Measurements from ENCODE around the gene PALMD. TPM values are rescaled to one million over a fixed set of nuclear protein-coding genes. Genes with fewer than 3 reads are reported as not detected.

Gene PALMD
- total and polyA plus RNA-seq, 2 of the 8 experiments (the other 6 are each of a cell fraction or from before 2014, with no cell fraction given) = not detected

DNA sequence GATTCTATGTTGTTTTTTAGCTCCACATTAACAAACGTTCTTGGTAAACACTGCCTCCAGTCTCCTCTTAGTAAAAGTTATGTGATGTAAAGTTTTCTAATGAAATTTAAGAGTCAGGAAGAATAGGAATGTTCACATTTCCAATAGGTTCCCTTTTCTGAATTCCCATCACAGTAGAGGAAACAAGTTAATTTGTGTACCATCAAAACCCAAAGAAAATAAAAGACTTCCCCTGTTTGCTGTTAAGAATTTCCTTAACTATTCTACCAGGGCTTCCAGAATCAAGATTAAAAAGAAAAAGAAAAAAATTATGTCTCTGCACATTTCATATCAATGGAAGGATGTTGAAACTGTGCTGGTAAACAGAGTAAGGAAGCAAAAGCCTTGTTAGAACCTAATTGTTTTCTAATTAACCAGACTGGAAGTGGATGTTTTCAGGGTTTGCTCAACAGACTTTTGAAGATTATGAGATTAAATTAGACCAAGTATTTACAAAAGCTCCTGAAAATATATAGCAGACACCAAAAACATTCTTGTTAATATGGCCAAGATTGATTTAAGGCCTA is 43.4 kb upstream of the PALMD start:
- no peak overlapping the region for H2AFZ ChIP-seq (ENCODE audit: low read length)
- no peak overlapping the region for H2BK20ac ChIP-seq (ENCODE audit: low read length)
- H4K20me1 ChIP-seq (replicated peaks in 1 of 2; ENCODE audit: control insufficient read depth in 1 of 2, insufficient read depth in 2 of 2, low read length in 2 of 2) = no peaks in the 10 kb centered on the region
- H3K56ac ChIP-seq (replicated peaks; ENCODE audit: insufficient read length, low read depth, low read length) = no peak overlapping the region
- no peak overlapping the region for H4K5ac ChIP-seq (ENCODE audit: insufficient read length, low read depth, low read length)
- H3K23me2 ChIP-seq (ENCODE audit: low read depth, low read length) = no peaks in the 10 kb centered on the region
- TF ChIP-seq SIRT6 (IDR thresholded peaks at IDR 0.05; ENCODE audit: low read length) (no peak), ZNF274 (IDR thresholded peaks at IDR 0.05; ENCODE audit: borderline replicate concordance, extremely low read depth, low read length) (no peak), CBX8 (IDR thresholded peaks at IDR 0.05; ENCODE audit: borderline replicate concordance, low read depth, low read length) (no peak), POLR2AphosphoS5 (IDR thresholded peaks at IDR 0.05; ENCODE audit: low read depth, low read length) (no peak)
- peaks cover 0 to 1% of the 10 kb centered on the region in 2 experiments; a peak in 1 of 4 replicates for H3K9me3 ChIP-seq (ENCODE audit: insufficient read depth in 2 of 2, low read depth in 1 of 2, low read length in 1 of 2)
- no peak overlapping the region for H2BK12ac ChIP-seq (ENCODE audit: low read depth, low read length)
- H3K14ac ChIP-seq (ENCODE audit: insufficient read length) = no peak overlapping the region
- no peak overlapping the region for H3K4me2 ChIP-seq (ENCODE audit: insufficient read depth in 1 of 2, low read depth in 2 of 2, low read length in 2 of 2)
- no peak overlapping the region for H3K18ac ChIP-seq (ENCODE audit: extremely low read depth, low read length)
- no peaks in the 10 kb centered on the region for H3K36me3 ChIP-seq (ENCODE audit: control insufficient read depth in 2 of 4, insufficient read depth in 4 of 4, low read length in 3 of 4)
- H4K8ac ChIP-seq (ENCODE audit: extremely low read depth, insufficient read depth, low read length) = no peak overlapping the region
- H3K27ac ChIP-seq (ENCODE audit: low read depth, low read length) = no peak overlapping the region
- H3K4me1 ChIP-seq (replicated peaks in 1 of 4; ENCODE audit: control insufficient read depth in 3 of 4, insufficient read depth in 4 of 4, low read length in 3 of 4) = no peaks in the 10 kb centered on the region
- no peak overlapping the region for H4K91ac ChIP-seq (replicated peaks; ENCODE audit: insufficient read length, low read length)
- H3K9ac ChIP-seq (replicated peaks in 1 of 4; ENCODE audit: extremely low read depth in 1 of 4, low read depth in 3 of 4, low read length in 3 of 4) = no peak overlapping the region
- 69% methylated on average over 1 of the region's 1 CpG; no CpG with 5 or more reads in 1 of the 2 experiments for whole genome bisulfite sequencing, 2 experiments (ENCODE audit: extremely low coverage in 1 of 2, insufficient coverage in 1 of 2, insufficient read length in 1 of 2, insufficient replicate concordance in 2 of 2, low coverage in 1 of 2, low lambda C conversion rate in 2 of 2, missing lambda C conversion rate in 1 of 2)
- CTCF ChIA-PET (ENCODE audit: partially characterized antibody) = no interaction called here
- H3K79me1 ChIP-seq (ENCODE audit: low read depth, low read length) = no peaks in the 10 kb centered on the region
- no peak for FAIRE-seq
- H3K4me3 ChIP-seq (ENCODE audit: extremely low read depth in 1 of 4, insufficient read depth in 2 of 4, low read depth in 3 of 4, low read length in 4 of 4) = no peak overlapping the region
- POLR2A ChIA-PET (ENCODE audit: partially characterized antibody) = no interaction called here
- no peak overlapping the region for H2BK5ac ChIP-seq (ENCODE audit: low read depth, low read length)
- no peak for DNase-seq (ENCODE audit: low read depth in 1 of 2, low spot score in 2 of 2)
- no peak overlapping the region for H3K4ac ChIP-seq (replicated peaks; ENCODE audit: insufficient read length, low read depth, low read length)
- H3K27me3 ChIP-seq (replicated peaks in 1 of 4; ENCODE audit: control insufficient read depth in 3 of 4, extremely low read depth in 1 of 4, insufficient read depth in 3 of 4, low read length in 3 of 4) = peaks cover 0 to 2% (median 0%) of the 10 kb centered on the region in 4 experiments; a peak in 1 of 7 replicates
- H2BK15ac ChIP-seq (ENCODE audit: low read length) = no peak overlapping the region
- no peaks in the 10 kb centered on the region for H3K79me2 ChIP-seq (ENCODE audit: control insufficient read depth in 1 of 2, insufficient read depth in 2 of 2, low read length in 2 of 2)
- H3K23ac ChIP-seq (ENCODE audit: insufficient read length) = no peak overlapping the region
- H2BK120ac ChIP-seq (replicated peaks; ENCODE audit: low read depth, low read length) = no peak overlapping the region
- H2AK5ac ChIP-seq (ENCODE audit: low read depth, low read length) = no peak overlapping the region
